Choroid plexus epithelial cell (primary cell): Measurements from ENCODE around the gene PDE2A.

Experiments used
- DNase-seq: peaks from one replicate; pipeline ENCODE4 v3.0.0-alpha.2; 2010; ENCODE audit warnings: low read depth
- H3K4me3 ChIP-seq: 2 replicates; pipeline ENCODE4 v1.5.1; 2011; ENCODE audit warnings: low read depth, mild to moderate bottlenecking, control low read depth, low read length, moderate library complexity
- TF ChIP-seq, protein P1 (sequence below): conservative IDR thresholded peaks from 2 replicates; pipeline ENCODE4 v1.5.1; 2011; ENCODE audit warnings: low read depth, mild to moderate bottlenecking, control low read depth, inconsistent platforms, low read length, moderate library complexity

Gene PDE2A

DNA sequence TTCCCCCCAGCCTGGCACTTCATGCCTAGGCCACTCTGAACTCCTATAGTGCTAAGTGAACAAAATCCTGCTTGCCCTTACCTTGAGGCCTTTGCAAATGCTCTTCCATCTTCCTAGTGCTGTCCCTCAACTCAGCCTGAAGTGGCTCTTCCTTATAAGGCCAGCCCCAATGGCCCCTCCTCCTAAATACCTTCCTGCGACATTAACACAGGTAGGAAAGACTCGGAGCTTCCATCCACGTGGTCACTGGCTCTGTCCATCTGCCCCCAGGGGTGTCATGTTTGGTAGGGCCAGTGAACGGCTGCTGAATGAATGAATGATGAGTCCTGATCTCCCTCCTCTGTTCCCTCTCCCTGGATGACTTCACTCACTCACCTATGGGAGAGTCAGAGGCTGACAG, 4.2 kb downstream of the PDE2A start:
- TF ChIP-seq, protein P1, sequence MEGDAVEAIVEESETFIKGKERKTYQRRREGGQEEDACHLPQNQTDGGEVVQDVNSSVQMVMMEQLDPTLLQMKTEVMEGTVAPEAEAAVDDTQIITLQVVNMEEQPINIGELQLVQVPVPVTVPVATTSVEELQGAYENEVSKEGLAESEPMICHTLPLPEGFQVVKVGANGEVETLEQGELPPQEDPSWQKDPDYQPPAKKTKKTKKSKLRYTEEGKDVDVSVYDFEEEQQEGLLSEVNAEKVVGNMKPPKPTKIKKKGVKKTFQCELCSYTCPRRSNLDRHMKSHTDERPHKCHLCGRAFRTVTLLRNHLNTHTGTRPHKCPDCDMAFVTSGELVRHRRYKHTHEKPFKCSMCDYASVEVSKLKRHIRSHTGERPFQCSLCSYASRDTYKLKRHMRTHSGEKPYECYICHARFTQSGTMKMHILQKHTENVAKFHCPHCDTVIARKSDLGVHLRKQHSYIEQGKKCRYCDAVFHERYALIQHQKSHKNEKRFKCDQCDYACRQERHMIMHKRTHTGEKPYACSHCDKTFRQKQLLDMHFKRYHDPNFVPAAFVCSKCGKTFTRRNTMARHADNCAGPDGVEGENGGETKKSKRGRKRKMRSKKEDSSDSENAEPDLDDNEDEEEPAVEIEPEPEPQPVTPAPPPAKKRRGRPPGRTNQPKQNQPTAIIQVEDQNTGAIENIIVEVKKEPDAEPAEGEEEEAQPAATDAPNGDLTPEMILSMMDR, result no peak
- DNase-seq, result no peak
- no peak overlapping the region for H3K4me3 ChIP-seq

DNA sequence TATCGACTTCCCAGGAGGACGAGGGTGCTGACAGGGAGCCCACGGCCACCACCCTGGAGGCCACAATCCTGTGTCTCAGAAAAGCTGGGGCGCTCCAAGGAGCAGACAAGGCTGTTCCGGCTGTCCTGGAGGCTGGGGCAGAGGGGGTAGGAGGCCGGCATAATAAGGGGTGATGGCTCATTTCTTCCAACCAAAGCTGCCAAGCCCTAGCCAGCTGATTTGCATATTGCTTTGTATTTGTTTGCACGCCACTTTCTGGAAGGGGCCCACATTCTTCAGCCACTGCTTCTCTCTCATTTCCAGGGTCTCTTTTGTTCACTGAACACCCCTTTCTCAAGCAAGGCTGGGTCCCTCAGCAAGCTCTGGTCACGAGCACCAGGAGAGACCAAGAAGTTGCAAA, 4.7 kb downstream of the PDE2A start:
- no peak for DNase-seq
- TF ChIP-seq, protein P1, result no peak
- H3K4me3 ChIP-seq, result no peak overlapping the region

DNA sequence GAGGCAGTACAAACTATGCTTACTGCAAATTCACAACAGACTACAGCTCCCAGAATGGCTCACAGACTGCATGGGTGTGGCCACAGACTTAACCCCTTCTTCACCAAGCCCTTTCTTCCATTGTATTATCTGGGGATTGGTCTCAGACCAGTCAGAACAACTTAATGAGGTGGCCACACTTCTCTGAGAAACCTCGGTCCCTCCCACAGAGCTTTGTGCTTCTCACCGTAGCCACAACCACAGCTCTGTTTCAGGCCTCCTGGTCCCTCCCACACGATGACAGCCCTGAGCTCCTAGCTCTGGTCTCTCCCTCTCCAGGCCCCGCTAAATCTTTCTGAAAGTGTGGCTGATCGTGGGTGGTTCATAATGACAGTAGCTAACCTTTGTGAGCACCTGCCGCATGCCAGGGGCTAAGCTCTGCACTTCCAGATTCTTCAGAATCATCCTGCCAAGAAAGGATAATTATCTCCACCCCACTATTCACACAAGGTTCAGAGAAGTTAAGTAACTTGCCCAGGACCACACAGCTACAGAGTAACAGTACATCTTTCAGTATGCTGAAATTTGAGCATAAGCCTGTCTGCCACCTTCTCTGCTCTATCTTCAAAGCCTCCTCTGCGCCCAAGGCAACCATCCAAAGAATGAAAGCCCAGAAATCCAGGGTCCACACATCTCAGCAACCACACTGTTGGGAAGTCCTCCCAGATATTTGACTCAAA, 5.4 kb downstream of the PDE2A start:
- no peak for DNase-seq
- H3K4me3 ChIP-seq, result no peak overlapping the region
- TF ChIP-seq, protein P1, result no peak

DNA sequence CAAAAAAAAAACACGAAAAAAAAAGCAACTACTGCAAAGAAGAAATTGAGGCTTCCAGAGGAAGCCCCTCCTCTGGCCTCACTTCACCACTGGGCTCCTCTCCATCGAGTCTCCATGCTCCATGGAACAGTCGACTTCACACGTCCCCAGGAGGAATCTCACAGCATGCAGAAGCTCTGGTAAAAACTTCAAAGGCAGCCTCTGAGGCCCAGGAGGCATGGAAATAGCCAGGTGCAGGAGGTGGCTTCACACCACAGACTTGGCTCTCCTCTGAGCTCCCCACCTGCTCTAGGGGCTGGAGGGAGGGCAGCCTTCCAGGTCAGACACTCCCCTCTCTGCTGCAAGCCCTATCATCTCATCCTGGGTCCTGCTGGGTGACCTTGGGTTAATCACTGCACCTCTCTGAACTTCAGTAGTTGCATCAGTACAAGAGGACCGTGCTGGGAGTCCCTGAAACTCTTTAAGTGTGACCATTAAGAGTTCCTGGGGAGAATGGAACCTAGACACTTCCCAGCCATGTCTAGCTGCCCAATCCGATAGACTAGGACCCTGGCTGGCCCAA, 8.2 kb downstream of the PDE2A start:
- H3K4me3 ChIP-seq, result no peak overlapping the region
- TF ChIP-seq, protein P1, result no peak
- DNase-seq, result no peak

DNA sequence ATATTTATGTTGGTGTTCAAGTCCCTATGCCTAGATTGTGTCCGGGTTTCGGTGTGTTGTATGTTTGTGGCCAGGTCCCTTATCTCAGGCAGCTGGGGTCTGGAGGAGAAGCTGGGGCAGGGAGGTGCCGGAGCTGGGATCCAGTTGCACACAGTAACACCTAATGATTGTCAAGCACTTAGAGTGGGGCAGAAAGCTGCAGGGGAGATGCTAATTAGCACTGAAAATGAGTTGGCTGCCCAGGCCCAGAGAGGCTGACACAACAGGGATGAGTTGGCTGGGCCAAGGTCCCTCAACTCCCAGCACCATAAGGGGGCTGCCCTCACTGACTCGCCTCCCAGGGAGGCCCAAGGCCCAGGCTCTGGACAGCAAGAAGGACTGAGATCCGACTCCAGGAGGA, 12.2 kb downstream of the PDE2A start:
- TF ChIP-seq, protein P1, result no peak
- no peak overlapping the region for H3K4me3 ChIP-seq
- no peak for DNase-seq

DNA sequence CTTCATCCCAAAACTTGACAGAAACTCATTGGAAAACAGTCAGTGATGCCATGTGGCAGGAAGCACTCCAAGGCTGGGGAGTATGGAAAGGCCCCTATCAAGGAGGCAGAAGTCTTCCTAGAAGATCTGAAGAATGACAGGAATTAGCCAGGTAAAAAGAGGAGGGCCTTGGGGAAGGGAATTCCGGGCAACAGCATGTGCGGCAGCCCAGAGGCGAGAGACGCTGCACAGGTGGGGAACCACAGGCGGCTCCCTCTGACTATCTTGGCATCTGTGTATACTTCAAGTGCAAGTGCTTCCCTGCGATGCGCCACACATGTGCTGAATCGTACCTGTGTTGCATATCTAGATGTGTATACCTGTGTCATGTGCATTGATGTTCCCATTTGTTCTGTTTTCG, 12.7 kb downstream of the PDE2A start:
- no peak overlapping the region for H3K4me3 ChIP-seq
- DNase-seq, result no peak
- TF ChIP-seq, protein P1, result no peak
